Endothelial cell (in vitro differentiated cells): ENCODE measurements around the gene RASSF4. TPM values are rescaled to one million over a fixed set of nuclear protein-coding genes. Genes with fewer than 3 reads are reported as not detected.

Source experiments
- DNase-seq: peaks from one replicate; pipeline ENCODE4 v3.0.0; 2021; ENCODE audit warnings: low spot score
- H3K27ac Mint-ChIP-seq: one replicate; pipeline ENCODE4 v1.8.0; 2021; ENCODE audit warnings: mixed read lengths, inconsistent platforms; ENCODE audit not compliant: unreplicated experiment
- H3K27me3 Mint-ChIP-seq: one replicate; pipeline ENCODE4 v1.8.0; 2021; ENCODE audit warnings: mild to moderate bottlenecking, moderate library complexity, mixed read lengths, inconsistent platforms; ENCODE audit not compliant: unreplicated experiment
- H3K36me3 Mint-ChIP-seq: one replicate; pipeline ENCODE4 v1.8.0; 2021; ENCODE audit warnings: mild to moderate bottlenecking, low read depth, mixed read lengths, inconsistent platforms; ENCODE audit not compliant: unreplicated experiment
- H3K4me1 Mint-ChIP-seq: one replicate; pipeline ENCODE4 v1.8.0; 2021; ENCODE audit warnings: mild to moderate bottlenecking, mixed read lengths, inconsistent platforms; ENCODE audit not compliant: unreplicated experiment
- H3K4me3 Mint-ChIP-seq: one replicate; pipeline ENCODE4 v1.8.0; 2021; ENCODE audit warnings: mild to moderate bottlenecking, mixed read lengths, inconsistent platforms; ENCODE audit not compliant: unreplicated experiment
- H3K9me3 Mint-ChIP-seq: one replicate; pipeline ENCODE4 v1.8.0; 2021; ENCODE audit warnings: mixed read lengths, inconsistent platforms; ENCODE audit not compliant: unreplicated experiment
- total RNA-seq: library from RNA; stranded (reverse); fragmentation: NEBNext Ultra II Directional; extraction: Animal tissue kit (Norgen Biotek cat#: 25700); gene quantifications from one replicate; pipeline ENCODE4 v1.2.1, GENCODE V29; 2021; ENCODE audit not compliant: unreplicated experiment
- TF ChIP-seq, protein P1 (sequence below): fragments of 200-600 bp; sonication (generic); IDR thresholded peaks from one replicate; pipeline ENCODE4 v1.5.0; 2021; ENCODE audit warnings: antibody characterized with exemption; ENCODE audit not compliant: unreplicated experiment

RASSF4 gene
- total RNA-seq, 1 donor from 2014 or later = 9.6 TPM

DNA sequence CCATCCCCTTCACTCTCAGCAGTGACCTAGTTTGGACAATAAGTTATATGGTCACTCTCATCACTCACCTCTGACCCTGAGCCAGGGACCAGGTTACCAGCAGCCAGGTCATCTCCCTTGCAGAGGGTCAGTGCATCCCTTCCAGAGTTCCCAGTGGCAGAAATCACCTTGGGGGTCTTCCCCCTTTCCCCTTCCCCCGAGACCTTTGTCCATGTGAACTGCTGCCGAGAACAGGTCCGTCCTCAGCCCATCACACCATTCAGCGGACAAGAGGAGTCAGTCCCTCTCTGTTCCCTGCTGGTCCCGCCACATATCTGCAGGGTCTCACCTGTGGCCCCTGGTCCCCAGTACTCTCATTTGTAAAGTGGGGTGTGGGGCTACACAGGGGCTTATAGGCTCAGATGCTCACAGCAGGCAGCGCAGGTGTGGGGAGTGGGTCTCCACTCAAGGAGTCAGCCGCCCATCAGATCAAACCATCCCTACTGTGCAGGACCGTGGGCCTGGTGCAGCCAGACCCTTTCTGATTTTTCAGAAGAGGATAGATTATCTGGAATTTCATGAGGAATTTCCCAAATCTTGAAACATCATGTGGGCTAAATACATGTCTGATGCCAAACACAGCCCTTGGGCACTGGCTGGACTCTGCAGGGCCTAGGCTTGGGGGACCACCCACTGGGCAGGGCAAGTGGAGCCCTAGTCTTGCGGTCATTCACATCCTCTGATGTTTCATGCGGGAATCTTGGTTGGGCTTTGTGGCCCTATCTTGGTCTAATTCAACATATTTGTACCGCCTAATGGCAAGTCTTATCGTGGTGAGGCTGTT is 12.5 kb downstream of the RASSF4 start:
- Mint-ChIP-seq H3K27me3 (peaks cover 11% of the 10 kb centered on the region), H3K4me1 (peaks cover 31% of the 10 kb centered on the region)

DNA sequence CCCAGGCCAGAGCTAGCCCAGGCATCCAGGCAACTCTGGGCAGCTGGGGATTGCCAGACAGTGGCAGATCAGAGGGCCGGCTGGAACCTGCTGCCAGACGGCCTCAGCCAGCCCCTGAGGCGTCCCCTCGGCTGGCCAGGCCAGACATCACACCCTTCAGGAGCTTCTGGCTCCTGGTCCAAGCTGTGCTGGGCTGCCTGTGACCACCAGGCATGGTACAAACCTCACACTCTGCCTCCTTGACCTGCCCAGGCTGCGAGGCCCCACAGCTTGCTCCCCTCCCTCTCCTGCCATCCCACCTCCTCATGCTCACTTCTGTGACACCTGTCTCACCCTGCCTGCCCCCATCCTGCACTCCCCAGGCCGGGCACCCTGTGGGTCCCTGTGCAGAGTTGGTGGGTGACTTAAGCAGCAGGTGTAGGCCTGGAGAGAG is 13.3 kb downstream of the RASSF4 start:
- TF ChIP-seq, protein P1, sequence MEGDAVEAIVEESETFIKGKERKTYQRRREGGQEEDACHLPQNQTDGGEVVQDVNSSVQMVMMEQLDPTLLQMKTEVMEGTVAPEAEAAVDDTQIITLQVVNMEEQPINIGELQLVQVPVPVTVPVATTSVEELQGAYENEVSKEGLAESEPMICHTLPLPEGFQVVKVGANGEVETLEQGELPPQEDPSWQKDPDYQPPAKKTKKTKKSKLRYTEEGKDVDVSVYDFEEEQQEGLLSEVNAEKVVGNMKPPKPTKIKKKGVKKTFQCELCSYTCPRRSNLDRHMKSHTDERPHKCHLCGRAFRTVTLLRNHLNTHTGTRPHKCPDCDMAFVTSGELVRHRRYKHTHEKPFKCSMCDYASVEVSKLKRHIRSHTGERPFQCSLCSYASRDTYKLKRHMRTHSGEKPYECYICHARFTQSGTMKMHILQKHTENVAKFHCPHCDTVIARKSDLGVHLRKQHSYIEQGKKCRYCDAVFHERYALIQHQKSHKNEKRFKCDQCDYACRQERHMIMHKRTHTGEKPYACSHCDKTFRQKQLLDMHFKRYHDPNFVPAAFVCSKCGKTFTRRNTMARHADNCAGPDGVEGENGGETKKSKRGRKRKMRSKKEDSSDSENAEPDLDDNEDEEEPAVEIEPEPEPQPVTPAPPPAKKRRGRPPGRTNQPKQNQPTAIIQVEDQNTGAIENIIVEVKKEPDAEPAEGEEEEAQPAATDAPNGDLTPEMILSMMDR = no peak
- peaks cover 12% of the 10 kb centered on the region for H3K27me3 Mint-ChIP-seq
- H3K9me3 Mint-ChIP-seq = no peaks in the 10 kb centered on the region
- DNase-seq = no peak
- no peak overlapping the region for H3K27ac Mint-ChIP-seq
- H3K4me1 Mint-ChIP-seq = peaks cover 25% of the 10 kb centered on the region
- H3K36me3 Mint-ChIP-seq = no peaks in the 10 kb centered on the region
- H3K4me3 Mint-ChIP-seq = no peak overlapping the region

More for the DNA sequence above, 12.5 kb downstream of the RASSF4 start:
- Mint-ChIP-seq H3K36me3 (no peaks in the 10 kb centered on the region), H3K4me3 (no peak overlapping the region), H3K27ac (no peak overlapping the region), H3K9me3 (no peaks in the 10 kb centered on the region)
- TF ChIP-seq, protein P1 = no peak
- DNase-seq = no peak

DNA sequence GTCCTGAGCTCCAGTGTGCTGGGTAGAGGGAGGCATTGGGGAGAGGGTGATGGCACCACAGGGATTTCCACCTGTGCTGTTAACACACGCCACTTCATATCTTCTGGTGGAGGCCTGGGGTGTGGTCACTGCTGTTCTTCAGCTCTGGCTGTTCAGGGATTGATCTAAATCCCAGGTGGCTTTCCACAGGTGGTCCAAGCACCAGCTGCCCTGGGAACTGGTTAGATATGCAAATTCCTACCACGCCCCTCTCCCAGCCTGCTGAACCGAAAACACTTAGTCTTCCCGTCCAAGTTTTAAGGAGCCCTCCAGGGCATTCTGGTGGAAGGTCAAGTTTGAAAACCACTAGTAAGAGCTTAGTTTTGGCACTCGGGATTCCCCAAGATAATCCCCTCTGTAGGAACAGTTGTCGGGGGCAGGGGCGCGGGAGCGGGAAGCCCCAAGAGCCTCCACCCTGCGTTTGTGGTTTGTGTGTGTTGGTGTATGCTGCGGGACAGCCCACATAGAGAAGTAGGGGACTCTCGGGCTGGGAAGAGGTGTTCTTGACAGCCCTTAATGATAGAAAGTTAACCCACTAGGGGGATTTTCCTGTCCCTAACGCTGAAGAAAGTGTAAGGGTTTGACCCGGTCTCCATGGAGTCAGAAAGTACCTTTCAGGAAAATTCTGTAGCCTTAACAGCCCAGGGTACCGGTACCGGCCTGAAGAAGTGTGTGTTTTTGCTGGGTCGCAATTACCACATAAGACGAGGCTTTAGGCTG is 13.9 kb downstream of the RASSF4 start:
- no peaks in the 10 kb centered on the region for H3K9me3 Mint-ChIP-seq
- no peak overlapping the region for H3K27ac Mint-ChIP-seq
- H3K36me3 Mint-ChIP-seq = no peaks in the 10 kb centered on the region
- H3K27me3 Mint-ChIP-seq = peaks cover 12% of the 10 kb centered on the region
- TF ChIP-seq, protein P1 = no peak
- no peak overlapping the region for H3K4me3 Mint-ChIP-seq
- no peak for DNase-seq
- peaks cover 21% of the 10 kb centered on the region for H3K4me1 Mint-ChIP-seq

DNA sequence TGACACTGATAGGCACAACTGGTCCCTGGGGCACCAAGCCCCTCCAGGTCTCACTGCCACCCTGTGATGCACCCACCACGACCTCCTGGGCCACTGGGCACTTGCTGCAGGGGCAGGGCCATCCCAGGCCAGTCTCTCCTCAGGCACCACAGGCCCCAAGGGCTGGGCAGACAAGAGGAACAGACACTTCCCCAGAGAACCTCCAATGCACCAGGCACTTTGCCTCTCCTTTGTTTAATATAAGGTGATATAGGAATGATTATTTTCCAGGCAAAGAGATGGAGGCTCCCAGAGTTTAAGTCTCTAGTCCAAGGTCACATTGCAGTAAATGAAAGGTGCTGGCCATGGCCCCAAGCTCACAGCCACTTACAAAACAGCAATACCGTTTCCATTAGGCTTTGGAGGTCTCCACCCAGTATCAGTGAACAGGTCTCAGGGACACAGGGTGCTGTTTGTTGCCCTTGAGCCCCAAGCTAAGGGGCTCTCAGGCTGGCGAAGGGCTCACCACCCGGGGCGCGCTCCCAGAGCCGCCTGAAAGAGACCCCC is 14.6 kb downstream of the RASSF4 start:
- no peaks in the 10 kb centered on the region for H3K36me3 Mint-ChIP-seq
- DNase-seq = no peak
- peaks cover 12% of the 10 kb centered on the region for H3K27me3 Mint-ChIP-seq
- TF ChIP-seq, protein P1 = no peak
- no peak overlapping the region for H3K4me3 Mint-ChIP-seq
- no peak overlapping the region for H3K27ac Mint-ChIP-seq
- H3K4me1 Mint-ChIP-seq = peaks cover 20% of the 10 kb centered on the region
- no peaks in the 10 kb centered on the region for H3K9me3 Mint-ChIP-seq
